Hepatocyte (in vitro differentiated cells): Measurements from ENCODE around the gene HNRNPH1.

Experiments used
- CTCF ChIP-seq: fragments of 200-600 bp; sonication (generic); IDR thresholded peaks from 2 replicates; pipeline ENCODE4 v1.5.1; 2016; ENCODE audit warnings: antibody characterized with exemption, mild to moderate bottlenecking; ENCODE audit not compliant: poor library complexity
- EZH2 ChIP-seq: fragments of 200-600 bp; sonication (generic); IDR thresholded peaks from 2 replicates; pipeline ENCODE4 v1.6.1; 2016; ENCODE audit warnings: antibody characterized with exemption, mild to moderate bottlenecking, borderline replicate concordance

DNA sequence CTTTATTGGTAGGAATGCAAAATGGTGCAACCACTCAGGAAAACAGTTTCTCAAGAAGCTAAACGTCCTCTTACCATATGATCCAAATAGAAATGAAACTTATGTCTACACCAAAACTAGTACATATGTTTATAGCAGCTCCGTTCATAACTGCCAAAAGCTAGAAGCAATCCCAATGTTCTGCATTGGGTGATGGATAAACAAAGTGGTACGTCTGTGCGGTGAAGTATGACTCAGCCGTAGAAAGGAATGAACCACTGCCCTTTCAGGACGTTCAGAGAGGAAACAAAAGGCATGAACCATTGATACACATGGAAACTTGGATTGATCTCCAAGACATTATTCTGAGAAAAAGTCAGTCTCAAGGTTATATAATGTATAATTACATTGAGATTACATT is 27.6 kb downstream of the HNRNPH1 start:
- TF ChIP-seq CTCF (no peak), EZH2 (no peak)
